ENCODE measurements around the gene PLEKHH2.

GRCh38 chr2:43653506-43653905 lies 16.4 kb downstream of the PLEKHH2 start:
- TF ChIP-seq CTCF (IDR thresholded peaks at IDR 0.05) (no peak), POLR2A (IDR thresholded peaks at IDR 0.05) (no peak)

Measured in body of pancreas (tissue), 4 donors.